Spleen (tissue), 7 donors: Measurements from ENCODE around the gene ACACB.

Experiments
- POLR2A ChIP-seq, 3 donors: fragments of 450-650 bp; IDR thresholded peaks; one replicate each; pipeline ENCODE4 v1.5.1; 2017; ENCODE audit warnings: antibody characterized with exemption in 3 of 3, mild to moderate bottlenecking in 1 of 3
- POLR2AphosphoS5 ChIP-seq, 3 donors: sonication (generic); formaldehyde crosslinking; IDR thresholded peaks; one replicate each; pipeline ENCODE4 v1.5.1; 2017; ENCODE audit warnings: antibody characterized with exemption in 3 of 3
- TF ChIP-seq, protein P1 (sequence below), 11 experiments: fragments of 200-600 bp in 7 of 11; fragments of 450-650 bp in 4 of 11; sonication (generic) in 4 of 11; IDR thresholded peaks in 8 of 11; conservative IDR thresholded peaks in 3 of 11; 1 replicate in 7 of 11; 2 replicates in 4 of 11; pipeline versions ENCODE4 v1.4.0 to v1.8.0; 2016 to 2021; ENCODE audit warnings: antibody characterized with exemption in 11 of 11, inconsistent platforms in 4 of 11, mild to moderate bottlenecking in 1 of 11
- donor health status: DM: no; HTN: no; CAD: no; lungs with moderate emphysema.
- donor health status: DM: no; HTN: no; CAD: no.
- donor health status: DM: no; HTN: no; CAD: no.

DNA sequence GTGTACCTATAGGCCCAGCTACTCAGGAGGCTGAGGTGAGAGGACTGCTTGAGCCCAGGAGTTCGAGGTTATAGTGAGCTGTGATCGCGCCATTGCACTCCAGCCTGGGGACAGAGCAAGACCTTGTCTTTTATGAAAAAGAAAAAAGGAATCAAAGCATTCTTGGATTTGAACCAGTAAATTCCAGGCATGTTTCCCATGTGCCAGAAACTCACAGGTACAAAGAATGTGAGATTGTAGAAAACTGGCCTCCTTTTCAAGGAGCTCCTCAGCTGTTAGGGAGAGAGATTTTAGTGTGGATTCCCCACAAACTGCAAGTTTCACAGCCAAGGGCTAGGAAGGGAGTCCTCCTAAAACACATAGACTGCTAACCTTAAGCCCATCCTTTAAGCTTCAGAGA lies 97.7 kb downstream of the ACACB start:
- TF ChIP-seq, protein P1, sequence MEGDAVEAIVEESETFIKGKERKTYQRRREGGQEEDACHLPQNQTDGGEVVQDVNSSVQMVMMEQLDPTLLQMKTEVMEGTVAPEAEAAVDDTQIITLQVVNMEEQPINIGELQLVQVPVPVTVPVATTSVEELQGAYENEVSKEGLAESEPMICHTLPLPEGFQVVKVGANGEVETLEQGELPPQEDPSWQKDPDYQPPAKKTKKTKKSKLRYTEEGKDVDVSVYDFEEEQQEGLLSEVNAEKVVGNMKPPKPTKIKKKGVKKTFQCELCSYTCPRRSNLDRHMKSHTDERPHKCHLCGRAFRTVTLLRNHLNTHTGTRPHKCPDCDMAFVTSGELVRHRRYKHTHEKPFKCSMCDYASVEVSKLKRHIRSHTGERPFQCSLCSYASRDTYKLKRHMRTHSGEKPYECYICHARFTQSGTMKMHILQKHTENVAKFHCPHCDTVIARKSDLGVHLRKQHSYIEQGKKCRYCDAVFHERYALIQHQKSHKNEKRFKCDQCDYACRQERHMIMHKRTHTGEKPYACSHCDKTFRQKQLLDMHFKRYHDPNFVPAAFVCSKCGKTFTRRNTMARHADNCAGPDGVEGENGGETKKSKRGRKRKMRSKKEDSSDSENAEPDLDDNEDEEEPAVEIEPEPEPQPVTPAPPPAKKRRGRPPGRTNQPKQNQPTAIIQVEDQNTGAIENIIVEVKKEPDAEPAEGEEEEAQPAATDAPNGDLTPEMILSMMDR (IDR thresholded peaks at IDR 0.05 in 8 of 11, conservative IDR thresholded peaks at IDR 0.05 in 3 of 11) = no peak
- TF ChIP-seq POLR2AphosphoS5 (IDR thresholded peaks at IDR 0.05) (no peak), POLR2A (IDR thresholded peaks at IDR 0.05) (no peak)
